HCT116 (cell line): ENCODE measurements around the gene LSP1. TPM values are rescaled to one million over a fixed set of nuclear protein-coding genes. Genes with fewer than 3 reads are reported as not detected.

Experiments used
- microRNA-seq: library from miRNA; unstranded; fragments of <30 nt; microRNA quantifications from one replicate; pipeline ENCODE4, GENCODE V29; 2016; ENCODE audit warnings: borderline number of aligned reads
- total RNA-seq: library from RNA; stranded (reverse); gene quantifications from one replicate; pipeline ENCODE4 v1.2.1, GENCODE V29; 2021; ENCODE audit not compliant: unreplicated experiment

LSP1 gene
- total RNA-seq, 1 experiment from 2014 or later = 1.3 TPM

Small RNA genes lying within 50 kb of the gene (microRNA-seq; reads per million reads assigned to microRNA genes)
- gene MIR4298 (not detected), gene MIR7847 (not detected)

Other genes starting within 250 kb of the LSP1 start
- gene KRTAP5-3, start 244.6 kb upstream of the LSP1 start, total RNA-seq = not detected
- gene KRTAP5-4, start 230.9 kb upstream of the LSP1 start, total RNA-seq = not detected
- gene KRTAP5-5, start 223.3 kb upstream of the LSP1 start, total RNA-seq = not detected
- not detected for gene KRTAP5-6, start 155.9 kb upstream of the LSP1 start, total RNA-seq
- 1.9 TPM for gene IFITM10, start 102.5 kb upstream of the LSP1 start, total RNA-seq
- gene CTSD, start 89.2 kb upstream of the LSP1 start, total RNA-seq = 127 TPM
- 1.0 TPM for gene SYT8, start 18.1 kb upstream of the LSP1 start, total RNA-seq
- gene TNNI2, start 14.1 kb upstream of the LSP1 start, total RNA-seq = not detected
- not detected for gene PRR33, start 38.8 kb downstream of the LSP1 start, total RNA-seq
- 0.71 TPM for gene TNNT3, start 66.6 kb downstream of the LSP1 start, total RNA-seq
- 109 TPM for gene MRPL23, start 94.2 kb downstream of the LSP1 start, total RNA-seq
- gene H19, start 144.8 kb downstream of the LSP1 start, total RNA-seq = 10.5 TPM